GM21737 (cell line): ENCODE results near the gene TBX18.

ENCODE experiments used
- ATAC-seq: cut with Tn5 transposase; IDR thresholded peaks from one replicate; pipeline ENCODE4 v1.9.1; 2021; ENCODE audit warnings: mild to moderate bottlenecking, moderate library complexity; ENCODE audit not compliant: unreplicated experiment

TBX18 gene

DNA sequence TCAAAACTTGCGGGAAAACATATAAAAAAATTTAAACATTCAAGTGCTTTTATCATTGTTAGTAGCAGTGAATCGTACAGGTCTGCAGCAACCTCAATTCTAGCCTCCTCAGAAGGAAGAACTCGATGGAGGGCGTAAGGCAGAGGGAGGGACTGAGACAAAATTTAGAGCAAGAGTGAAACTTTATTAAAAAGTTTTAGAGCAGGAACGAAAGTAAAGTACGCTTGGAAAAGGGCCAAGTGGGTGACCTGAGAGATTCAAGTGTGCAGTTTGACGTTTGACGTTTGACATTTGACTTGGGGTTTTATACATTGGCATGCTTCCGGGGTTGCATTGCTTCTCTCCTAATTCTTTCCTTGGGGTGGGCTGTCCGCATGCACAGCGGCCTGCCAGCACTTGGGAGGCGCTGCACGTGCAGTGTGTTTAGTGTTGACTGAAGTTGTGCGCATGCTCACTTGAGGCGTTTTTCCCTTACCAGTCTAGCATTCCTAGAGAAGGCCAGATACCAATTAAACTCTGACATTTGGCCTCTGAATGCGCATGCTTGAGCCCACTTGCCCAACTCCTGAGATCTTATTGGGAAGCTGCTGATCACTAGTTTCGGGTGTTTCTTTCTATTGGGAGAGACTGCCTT lies 82.6 kb downstream of the TBX18 start:
- no peak for ATAC-seq

DNA sequence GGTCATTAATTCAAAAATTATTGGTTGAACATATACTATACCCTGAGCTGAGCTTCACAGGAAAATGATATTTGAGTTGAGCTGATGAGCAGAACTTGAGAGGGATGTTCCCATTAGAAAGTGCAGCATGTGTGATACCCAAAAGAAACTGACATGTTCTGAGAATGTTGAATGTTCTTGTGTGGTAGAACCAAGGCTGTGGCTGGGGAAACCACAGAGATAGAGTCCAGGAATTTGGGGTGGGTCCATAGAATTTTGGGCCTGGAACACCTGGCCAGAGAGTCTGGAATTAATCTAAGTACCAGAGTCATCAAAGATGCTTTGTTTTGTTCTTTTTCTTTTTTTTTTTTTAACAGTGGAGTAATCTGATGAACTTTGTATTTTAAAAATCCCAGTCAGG lies 88.7 kb downstream of the TBX18 start:
- no peak for ATAC-seq

DNA sequence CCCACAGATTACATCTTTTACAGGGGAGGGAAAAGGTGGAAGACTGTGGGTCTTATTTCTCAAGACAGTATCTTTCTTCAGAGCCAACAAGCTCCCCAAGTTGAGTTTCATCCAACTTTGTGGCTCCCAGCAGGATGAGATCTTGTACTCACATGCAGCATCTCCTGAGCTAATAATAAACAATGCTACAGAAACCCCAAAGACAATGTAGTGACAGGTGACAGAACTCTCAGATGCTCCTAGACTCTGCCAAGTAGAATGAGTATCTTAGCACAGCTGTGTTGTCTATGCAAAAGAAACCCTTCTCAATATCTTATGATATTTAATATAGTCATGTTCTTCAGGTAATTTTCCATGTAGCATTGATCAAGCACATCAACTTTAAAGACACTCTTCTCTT lies 90.0 kb downstream of the TBX18 start:
- ATAC-seq, result no peak

DNA sequence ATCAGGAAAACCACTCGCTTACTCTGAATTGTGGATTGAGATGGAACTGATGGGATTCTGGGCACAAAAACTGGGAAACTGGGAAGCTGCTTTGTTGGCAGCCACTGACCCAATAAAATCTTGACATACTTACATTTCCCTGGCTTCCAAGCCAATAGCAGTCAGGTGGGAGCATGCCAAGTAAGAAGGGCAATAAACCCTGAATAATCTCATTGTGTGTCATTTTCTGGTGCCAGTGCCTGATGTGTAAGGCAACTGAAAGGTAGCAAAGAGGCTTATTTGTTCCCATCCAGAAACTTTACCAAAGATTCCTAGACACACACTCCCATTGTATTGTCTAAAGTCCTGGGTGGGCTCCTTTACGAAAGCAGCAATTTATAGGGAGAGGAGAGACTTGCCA lies 93.2 kb downstream of the TBX18 start:
- no peak for ATAC-seq

DNA sequence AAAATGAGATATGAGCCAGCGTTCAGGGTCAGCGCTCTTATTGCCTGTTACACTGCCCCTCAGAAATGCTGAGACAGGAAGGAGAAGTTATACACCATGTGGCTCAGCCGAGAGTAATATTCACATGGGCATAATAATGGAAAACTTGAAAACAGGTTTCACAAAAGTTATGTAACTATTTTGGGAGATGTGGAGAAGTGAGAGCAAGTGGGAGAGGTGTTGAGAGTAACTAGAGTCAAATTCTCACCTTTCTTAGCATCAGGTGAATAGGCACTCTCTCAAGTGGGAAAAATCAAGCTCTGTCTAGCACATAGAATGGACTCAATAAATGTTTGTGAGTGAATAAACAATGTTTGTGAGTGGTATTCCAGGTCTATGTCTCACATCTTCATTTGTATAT lies 94.5 kb downstream of the TBX18 start:
- ATAC-seq, result no peak

DNA sequence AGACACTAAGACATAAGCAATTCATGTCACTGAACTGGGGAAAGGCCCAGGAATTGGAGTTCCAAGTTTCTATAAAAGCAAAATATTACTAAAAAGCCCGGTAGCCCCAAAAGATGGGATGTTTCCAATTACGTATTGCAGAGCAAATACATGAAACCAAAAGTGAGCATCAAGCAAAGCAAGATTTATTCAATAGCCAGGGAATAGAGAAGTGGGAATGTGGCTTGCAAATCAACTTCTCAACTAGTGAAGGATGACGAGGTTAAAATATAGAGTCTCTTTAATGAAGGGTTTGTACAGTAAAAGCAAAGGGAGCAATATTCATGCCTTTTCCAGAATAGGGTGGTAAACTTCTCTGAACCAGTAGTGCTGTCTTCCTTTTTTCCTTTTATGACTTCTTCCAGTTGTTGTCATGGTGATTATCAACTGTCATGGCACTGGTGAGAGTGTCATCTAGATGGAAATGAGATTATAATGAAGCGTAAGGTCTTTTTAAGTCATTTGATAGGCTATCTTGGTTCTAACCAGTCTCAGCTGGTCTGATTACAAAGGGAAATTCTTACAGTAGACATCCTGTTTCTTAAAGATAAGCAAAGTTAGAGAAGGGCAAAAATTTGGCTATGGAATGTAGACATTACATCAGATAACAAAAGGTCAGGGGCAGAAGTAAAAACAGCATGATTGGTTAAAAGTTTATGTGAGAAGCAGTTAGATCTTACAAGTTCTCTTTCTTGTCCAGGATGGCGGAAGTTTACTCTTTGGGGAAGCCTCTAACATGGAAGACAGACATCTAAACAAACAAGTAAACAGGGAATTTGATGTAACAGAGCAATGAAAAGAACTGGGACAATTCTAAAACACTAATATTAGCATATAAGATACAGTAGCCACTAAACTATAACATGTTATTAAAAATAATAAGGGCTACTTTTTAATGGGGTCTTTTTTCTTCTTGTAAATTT lies 96.9 kb downstream of the TBX18 start:
- no peak for ATAC-seq

DNA sequence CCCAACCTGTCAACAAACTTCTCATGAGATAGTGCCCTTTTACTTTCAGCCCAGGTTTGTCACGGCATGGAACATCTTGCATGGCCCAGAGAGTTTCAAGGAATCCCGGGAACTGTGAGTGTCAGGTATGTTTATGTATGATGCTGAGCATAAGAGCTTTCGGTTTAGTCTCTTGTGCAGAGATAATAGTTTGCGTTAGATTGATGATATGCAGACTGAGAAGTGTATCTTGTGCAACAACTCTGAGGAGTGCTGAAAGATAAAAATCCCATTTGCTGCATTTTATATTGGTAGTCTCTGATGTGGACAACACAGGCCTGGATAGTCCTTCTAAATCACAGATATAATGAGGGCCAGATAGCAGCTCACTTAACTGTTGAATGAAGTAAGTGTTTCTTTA lies 99.0 kb downstream of the TBX18 start:
- ATAC-seq, result no peak

DNA sequence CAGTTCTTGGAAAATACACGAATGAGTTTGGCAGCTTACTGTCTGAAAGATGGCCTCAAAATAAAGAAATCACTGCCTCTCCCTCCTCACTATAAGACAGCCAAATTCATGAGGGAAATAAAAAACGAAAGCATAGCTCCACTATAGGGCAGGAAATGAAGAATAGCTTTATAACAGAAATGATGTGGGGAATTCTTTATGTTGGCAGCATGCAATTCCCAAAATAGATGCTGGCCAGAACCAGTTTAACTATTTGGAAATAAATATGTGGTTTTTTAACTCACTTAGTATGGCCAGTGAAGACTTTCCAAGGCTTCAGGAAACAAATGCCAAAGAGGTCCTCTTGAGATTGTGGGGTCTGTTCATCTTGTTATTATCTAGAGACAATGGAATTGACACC lies 100.5 kb downstream of the TBX18 start:
- no peak for ATAC-seq

DNA sequence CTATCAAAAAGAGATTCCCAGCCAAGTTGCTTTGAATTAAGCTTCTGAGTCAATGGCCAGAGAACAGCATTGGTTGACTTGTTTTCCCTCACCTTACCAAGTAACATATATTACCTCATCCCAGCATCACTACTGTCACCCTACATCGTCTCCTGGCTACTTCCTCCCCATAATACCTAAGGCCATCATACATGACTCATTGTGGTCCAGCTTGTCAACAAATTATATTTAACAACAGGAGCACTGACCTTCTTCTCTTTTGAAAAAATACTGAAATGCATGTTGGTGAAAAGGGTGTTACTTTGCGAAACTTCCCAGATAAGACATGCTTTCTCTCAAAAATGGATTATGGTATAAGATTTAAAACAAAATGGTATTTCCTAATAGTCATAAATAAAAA lies 106.9 kb downstream of the TBX18 start:
- no peak for ATAC-seq

DNA sequence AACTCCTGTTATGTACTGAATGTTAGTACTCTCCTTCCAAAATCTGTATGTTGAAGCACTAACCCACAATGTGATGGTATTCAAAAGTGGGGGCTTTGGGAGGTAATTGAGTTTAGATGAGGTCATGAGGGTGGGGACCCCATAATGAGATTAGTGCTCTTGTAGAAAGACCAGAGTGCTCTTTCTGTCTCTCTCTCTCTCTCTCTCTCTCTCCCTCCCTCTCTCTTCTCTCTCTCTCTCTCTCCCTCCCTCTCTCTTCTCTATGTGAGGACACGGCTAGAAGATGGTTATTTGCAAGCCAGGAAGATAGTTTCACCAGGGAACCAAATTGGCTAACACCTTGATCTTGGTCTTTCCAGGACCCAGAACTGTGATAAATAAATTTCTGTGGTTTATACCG lies 107.4 kb downstream of the TBX18 start:
- no peak for ATAC-seq

DNA sequence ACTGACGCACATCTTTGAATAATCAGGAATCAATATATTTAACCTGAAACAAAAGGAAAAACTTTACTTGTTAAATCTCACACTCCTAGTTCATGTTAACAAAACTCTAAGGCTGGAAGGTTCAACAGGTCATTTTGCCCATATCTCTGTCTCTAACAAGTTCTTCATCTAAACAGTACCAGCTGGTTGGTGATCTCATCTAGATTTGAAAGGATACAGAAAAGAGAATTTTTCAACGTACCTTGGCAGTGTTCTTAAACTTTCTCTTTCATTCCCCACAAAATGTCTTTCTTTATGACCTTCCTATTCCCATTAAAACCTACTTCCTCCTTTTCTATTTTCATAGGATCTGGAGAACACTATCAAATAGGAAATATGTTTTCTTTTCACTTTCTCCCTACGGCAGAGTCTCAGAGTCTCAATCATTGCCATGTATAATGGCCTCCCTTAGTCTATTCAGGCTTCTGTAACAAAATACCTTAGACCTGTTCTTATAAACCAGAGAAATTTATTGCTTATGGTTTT lies 111.3 kb downstream of the TBX18 start:
- ATAC-seq, result no peak

DNA sequence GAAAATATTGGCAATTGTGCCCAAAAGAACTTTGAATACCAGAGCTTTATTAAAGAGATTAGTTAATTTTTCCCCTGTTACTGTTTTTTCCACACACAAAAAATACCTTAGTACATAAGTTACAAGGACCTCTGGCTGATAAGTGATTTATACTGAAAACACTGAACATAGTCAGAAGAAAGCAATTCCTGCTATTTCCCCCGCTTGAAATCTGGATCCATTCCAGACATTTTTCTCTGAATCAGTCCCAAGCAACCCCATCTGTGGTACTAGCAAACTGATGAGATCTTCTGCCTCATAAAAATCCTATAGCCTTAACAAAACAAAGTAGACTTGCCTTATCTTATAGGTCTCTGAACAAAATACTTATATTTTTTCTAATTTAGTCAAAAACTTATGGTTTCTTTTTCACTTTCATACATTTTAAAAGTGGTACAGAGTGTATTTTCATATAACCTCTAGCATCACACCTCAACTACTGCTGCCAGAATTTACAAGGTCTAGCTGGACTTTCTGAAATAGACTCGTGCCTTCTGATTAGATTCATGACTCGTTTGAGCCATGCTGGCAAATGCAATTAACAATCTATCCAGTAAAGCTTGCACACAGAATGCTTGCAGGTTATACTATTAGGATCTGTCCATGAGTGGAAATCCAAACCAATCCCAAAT lies 111.9 kb downstream of the TBX18 start:
- ATAC-seq, result no peak

DNA sequence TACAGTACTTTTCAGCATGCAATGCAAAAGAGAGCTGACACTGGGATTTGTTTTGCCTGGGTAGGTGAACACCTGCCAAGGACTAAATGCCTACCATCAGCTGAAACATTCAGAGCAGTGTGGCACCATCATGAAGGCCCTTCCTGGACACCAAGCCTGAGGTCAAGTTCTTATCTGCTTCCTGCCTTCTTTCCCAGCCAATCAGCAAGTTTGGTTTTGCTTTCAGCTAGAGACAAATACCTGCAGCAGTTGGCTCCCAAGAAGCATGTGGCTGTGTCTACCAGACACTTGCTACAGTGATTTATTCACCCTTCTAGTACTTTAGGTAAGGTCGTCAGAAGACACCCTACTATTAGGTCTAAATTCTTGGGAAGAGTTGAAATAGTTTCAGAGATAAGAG lies 112.8 kb downstream of the TBX18 start:
- no peak for ATAC-seq

DNA sequence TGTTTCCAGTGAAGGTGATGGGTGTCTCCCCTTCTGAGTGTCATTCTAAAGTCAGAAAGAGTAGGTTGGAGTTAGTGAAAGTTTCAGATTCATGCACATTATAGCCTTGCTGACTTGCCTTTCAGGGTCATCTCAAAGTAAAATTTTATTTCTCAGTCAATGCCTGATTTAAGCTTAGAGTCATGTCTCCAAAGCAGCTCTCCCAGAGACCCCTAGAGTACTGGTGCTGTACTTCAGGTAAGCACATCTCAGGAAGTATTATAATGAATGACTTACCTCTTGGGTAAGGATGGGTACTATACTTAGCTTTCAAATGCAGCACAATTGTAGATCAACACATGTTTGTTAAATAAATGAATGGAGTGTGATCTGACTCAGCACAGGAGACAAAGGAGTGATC lies 116.0 kb downstream of the TBX18 start:
- no peak for ATAC-seq

DNA sequence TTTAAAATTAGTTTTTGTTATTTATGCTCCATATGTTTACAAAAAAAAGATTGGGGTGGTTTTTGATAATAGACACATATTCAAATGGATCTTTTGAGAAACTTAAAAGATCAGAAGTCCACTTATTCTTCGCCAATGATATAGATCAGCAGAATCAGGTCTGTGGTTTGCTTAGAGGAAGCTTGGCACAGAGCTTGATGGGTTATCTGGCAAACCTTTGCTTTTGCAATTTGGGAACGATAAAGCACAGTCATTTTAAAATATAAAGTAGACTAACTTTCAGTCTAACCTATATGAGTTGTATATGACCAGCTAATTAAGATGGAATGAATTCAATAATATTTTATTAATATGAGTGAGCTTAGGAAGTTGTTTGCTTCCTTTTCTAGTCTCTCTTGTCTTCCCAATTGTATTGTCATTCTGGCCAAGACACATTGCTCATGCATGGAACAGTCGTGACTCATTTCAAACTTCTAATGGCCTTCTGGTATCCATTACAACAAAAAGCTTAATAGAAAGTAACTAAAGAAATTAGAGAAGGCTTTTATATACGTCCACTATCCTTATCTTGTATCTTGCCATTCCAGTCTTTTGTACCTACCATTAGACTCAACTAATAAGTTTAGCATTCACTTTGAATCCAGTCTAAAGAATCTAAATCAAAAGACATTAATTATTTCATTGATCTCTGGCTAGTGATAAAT lies 118.7 kb downstream of the TBX18 start:
- ATAC-seq, result no peak

DNA sequence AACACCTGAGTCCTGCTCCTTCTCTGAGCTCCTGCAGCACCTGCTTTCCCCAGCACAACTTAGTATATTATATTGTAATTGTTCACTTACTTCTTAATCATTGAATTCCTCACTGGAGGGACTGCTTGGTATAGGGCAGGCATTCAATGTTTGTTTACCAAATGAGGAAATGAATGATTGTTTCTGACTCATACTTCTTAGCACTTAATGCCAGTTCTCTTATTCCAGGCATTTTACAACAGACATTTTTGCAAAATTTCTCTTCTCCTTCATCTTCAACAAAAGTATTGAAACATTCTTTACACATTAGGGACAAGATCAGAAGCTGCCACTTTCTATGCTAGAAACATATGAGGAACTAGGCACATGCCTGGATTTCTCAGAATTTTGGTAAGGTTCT lies 119.4 kb downstream of the TBX18 start:
- no peak for ATAC-seq

DNA sequence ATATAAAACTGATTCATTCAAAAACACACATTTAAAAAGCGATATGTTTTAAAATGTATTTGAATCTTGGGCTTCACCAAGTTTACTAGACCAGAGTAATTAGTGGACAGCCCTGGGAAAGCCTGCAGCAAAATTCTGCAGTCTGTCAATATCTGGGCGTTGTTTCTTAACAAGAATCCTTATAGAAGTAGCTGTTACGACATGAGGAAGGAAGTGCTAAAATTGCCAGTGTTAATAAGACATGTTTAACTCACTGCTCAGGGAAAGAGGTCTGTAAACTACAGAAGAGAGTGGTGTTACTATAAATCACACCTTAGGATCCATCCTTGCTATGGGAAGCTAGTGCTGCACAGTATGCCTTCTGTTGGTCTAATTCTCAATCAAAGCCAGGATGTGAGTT lies 120.6 kb downstream of the TBX18 start:
- no peak for ATAC-seq

DNA sequence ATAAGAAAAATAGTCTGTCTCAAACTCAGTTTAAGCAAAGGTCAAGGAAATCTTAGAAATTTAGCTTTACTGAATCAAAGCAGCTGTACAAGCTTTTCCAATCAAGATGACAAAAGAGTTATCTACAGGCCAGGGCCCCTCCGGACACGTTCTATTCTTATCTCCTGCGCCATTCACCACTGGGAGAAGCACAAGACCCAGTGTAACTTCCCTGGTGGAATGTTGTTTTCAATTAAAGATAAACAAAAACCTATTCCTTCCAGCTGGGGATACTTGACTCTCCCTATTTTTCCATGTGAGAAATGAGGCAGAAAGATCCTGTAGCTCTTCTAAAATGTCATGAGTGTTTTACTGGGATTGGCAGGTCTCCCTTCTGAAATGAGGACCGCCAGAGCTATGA lies 123.3 kb downstream of the TBX18 start:
- ATAC-seq, result no peak

DNA sequence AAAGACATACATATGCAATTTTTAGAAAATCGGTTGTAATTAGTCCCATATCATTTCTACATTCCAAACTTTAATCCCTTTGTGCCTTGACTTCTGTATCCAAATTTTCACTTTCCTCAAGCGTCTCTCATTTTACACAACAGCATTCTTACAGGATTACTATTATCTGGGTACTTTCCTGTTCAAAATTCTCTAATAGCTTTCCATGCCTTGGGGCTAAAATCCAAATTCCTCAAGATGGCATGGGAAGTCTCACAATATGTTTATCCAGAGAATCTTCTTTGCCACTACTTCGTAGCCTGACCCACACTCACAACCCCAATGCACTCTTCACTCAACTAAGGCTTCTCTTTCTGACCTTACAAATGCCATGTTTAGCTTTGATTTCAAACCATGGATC lies 125.0 kb downstream of the TBX18 start:
- ATAC-seq, result no peak

DNA sequence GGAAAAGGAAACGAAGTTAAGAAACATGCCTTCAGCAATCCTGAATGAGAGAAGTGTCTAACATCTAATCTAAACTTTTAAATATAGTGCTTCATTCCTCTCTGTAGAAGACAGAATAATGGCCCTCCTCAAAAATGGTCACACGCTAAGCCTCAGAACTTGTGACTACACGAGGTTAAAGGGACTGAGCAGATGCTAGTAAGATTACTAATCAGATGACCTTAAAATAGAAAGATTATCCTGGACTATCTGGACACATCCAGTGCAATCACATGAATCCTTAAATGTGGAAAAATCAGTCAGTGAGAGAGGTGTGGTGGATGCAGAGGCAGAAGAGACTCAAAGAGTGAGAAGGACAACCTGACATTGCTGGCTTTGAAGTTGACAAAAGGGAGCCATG lies 126.1 kb downstream of the TBX18 start:
- no peak for ATAC-seq
